Right lobe of liver (tissue), 6 donors: Measurements from ENCODE around the gene C10orf71. TPM values are rescaled to one million over a fixed set of nuclear protein-coding genes. Genes with fewer than 3 reads are reported as not detected.

Experiments used
- ATAC-seq, 4 donors: fragments of 200-7000 bp; cut with Tn5 transposase; one replicate each; pipeline ENCODE4 v1.9.1; 2020; ENCODE audit warnings: mild to moderate bottlenecking in 4 of 4, moderate library complexity in 4 of 4
- DNase-seq, 3 donors: peaks; one replicate each; pipeline ENCODE4 v3.0.0-alpha.2; 2020
- H3K27ac ChIP-seq, 3 donors: fragments of 200-600 bp; one replicate each; pipeline ENCODE4 v1.8.0; 2022
- H3K27me3 ChIP-seq, 2 donors: fragments of 200-600 bp; one replicate each; pipeline ENCODE4 v1.8.0; 2022
- H3K36me3 ChIP-seq, 4 donors: fragments of 200-600 bp; sonication (generic) in 1 of 4; one replicate each; pipeline versions ENCODE4 v1.5.1 to v1.8.0; 2017 to 2022; ENCODE audit warnings: control low read depth in 1 of 4
- H3K4me1 ChIP-seq, 4 donors: fragments of 200-600 bp; sonication (generic) in 1 of 4; one replicate each; pipeline versions ENCODE4 v1.5.1 to v1.8.0; 2017 to 2022; ENCODE audit warnings: control low read depth in 1 of 4
- H3K4me3 ChIP-seq, 3 donors: fragments of 200-600 bp; one replicate each; pipeline ENCODE4 v1.8.0; 2022
- H3K9me3 ChIP-seq, 4 donors: fragments of 200-600 bp; sonication (generic) in 1 of 4; one replicate each; pipeline versions ENCODE4 v1.5.1 to v1.8.0; 2017 to 2022; ENCODE audit warnings: control low read depth in 1 of 4
- POLR2A ChIP-seq: fragments of 450-650 bp; IDR thresholded peaks from one replicate; pipeline ENCODE4 v1.6.1; 2017; ENCODE audit warnings: antibody characterized with exemption, mild to moderate bottlenecking
- WGBS: methylation state at CpG from one replicate; pipeline ENCODE4 v1.1.6; 2018; ENCODE audit warnings: low coverage, low lambda C conversion rate; ENCODE audit not compliant: insufficient coverage; ENCODE audit errors: missing lambda C conversion rate; 5-methylcytosine and 5-hydroxymethylcytosine counted together
- intact Hi-C, 2 donors: fragments of 100-400 bp; cut with DNase I; formaldehyde crosslinking; loops; one replicate each; pipeline versions ENCODE4 v1.11.2 to v1.14.1; 2022
- total RNA-seq, 6 experiments: library from RNA; depleted of rRNA in 2 of 6; stranded (reverse); fragments of >200 nt in 2 of 6; fragmentation: NEBNext Ultra II Directional in 3 of 6; extraction: Animal tissue kit (Norgen Biotek cat#: 25700) in 3 of 6; gene quantifications; one replicate each; pipeline versions ENCODE4 v1.1.0 to v1.2.4, GENCODE V29; 2016 to 2023
- TF ChIP-seq, protein P1 (sequence below), 4 donors: fragments of 200-600 bp in 3 of 4; fragments of 450-650 bp in 1 of 4; IDR thresholded peaks; one replicate each; pipeline versions ENCODE4 v1.5.1 to v1.8.0; 2016 to 2022; ENCODE audit warnings: antibody characterized with exemption in 4 of 4, mild to moderate bottlenecking in 2 of 4
- donor health status: DM: no; HTN: yes; CAD: no.
- donor health status: DM: no; HTN: no; CAD: no.
- donor health status: DM: no; HTN: no; CAD: no.
- donor health status: DM: no; HTN: yes; CAD: no.
- donor health status: DM: no; HTN: yes; CAD: no.

C10orf71 gene
- total RNA-seq, 6 experiments from 2014 or later, result 0.04 to 0.12 TPM; not detected in 4

DNA sequence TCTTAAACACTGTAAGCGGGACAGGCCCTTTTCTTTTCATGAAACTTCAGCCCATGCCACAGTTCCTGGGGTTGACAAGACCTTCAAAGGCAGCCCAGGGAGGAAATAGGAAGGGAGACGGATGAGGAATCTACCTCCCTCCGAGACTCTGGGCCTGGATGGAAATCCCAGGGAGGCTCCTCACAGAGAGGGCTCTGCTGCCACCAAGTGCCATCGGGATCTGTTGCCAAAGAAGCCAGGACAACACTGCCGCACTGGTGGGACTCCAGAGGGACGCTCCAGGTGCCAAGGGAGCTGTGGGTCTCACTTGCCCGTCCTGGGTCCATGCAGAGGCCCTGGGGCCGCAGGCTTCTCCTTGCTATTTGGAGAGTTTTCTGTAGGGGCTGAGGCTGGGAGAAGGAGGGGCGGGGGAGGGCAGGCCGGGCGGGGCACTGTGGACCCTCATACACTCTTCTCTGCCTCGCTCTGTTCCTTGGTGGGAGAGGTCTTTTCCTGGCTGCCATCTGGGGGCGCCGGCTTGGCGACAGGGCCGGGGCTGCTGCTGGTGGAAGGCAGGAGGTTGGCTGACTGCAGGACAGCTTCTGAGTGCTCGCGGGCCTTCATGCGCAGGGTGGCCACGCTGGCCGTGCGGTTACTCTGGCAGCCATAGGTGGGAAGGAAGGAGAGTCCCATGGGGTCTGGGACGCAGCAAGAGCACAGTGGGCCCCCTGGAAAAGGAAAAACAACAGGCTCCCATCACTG, 66.9 kb downstream of the C10orf71 start:
- H3K9me3 ChIP-seq, result no peaks in the 10 kb centered on the region
- no peak overlapping the region for H3K27ac ChIP-seq
- 52% methylated on average over 7 of the region's 23 CpGs for WGBS
- no peaks in the 10 kb centered on the region for H3K4me1 ChIP-seq
- DNase-seq (no peak), ATAC-seq (no peak)
- TF ChIP-seq, protein P1, sequence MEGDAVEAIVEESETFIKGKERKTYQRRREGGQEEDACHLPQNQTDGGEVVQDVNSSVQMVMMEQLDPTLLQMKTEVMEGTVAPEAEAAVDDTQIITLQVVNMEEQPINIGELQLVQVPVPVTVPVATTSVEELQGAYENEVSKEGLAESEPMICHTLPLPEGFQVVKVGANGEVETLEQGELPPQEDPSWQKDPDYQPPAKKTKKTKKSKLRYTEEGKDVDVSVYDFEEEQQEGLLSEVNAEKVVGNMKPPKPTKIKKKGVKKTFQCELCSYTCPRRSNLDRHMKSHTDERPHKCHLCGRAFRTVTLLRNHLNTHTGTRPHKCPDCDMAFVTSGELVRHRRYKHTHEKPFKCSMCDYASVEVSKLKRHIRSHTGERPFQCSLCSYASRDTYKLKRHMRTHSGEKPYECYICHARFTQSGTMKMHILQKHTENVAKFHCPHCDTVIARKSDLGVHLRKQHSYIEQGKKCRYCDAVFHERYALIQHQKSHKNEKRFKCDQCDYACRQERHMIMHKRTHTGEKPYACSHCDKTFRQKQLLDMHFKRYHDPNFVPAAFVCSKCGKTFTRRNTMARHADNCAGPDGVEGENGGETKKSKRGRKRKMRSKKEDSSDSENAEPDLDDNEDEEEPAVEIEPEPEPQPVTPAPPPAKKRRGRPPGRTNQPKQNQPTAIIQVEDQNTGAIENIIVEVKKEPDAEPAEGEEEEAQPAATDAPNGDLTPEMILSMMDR (IDR thresholded peaks at IDR 0.05), result no peak
- no peak for TF ChIP-seq POLR2A
- intact Hi-C loops, result no loop called here
- no peak overlapping the region for H3K4me3 ChIP-seq
- no peaks in the 10 kb centered on the region for H3K27me3 ChIP-seq
- H3K36me3 ChIP-seq, result no peaks in the 10 kb centered on the region

DNA sequence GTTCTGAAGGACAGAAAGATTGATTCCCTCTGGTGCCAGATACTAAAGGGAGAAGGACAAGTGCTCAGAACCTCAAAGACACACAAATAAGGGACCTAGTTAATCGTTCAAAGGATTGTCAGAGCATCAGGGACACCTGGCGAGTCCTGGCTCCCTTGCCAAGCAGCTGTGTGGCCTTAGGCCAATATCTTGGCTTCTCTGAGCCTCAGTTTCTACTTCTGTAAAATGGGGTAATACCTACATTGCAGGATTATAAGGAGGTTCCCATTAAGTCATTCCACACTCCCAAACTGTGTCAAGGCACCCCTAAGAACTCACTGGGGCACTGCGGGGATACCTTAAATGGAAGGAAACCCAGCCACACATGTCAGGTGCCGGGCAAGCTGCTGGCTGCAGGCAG, 67.5 kb downstream of the C10orf71 start:
- Histone ChIP-seq H3K9me3 (no peaks in the 10 kb centered on the region), H3K36me3 (no peaks in the 10 kb centered on the region), H3K4me3 (no peak overlapping the region), H3K27ac (no peak overlapping the region), H3K27me3 (no peaks in the 10 kb centered on the region), H3K4me1 (no peaks in the 10 kb centered on the region)
- TF ChIP-seq, protein P1 (IDR thresholded peaks at IDR 0.05), result no peak
- no peak for TF ChIP-seq POLR2A
- WGBS, result 68% methylated on average over 4 of the region's 4 CpGs
- no peak for DNase-seq
- intact Hi-C loops, result no loop called here
- no peak for ATAC-seq

DNA sequence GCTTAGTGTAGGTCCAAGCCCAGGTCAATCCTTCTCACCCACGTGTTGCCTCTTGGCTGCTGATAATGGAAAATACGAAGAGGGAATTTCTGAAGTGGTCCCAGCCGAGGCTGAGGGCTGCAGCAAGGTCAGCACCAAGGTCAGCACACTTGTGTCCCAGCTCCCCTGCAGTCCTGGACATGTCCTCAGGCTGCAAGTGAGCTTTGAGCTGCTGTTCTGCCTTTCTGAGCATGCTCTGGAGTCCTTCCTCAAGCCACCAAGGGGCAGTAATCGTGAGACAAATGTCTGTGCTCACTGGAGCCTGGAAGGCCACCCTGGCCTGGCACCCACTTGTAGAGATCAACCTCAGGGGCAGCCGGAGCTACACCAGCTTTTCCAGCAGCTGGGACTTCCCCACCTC, 68.6 kb downstream of the C10orf71 start:
- Histone ChIP-seq H3K36me3 (no peaks in the 10 kb centered on the region), H3K27me3 (no peaks in the 10 kb centered on the region), H3K9me3 (no peaks in the 10 kb centered on the region), H3K4me1 (no peaks in the 10 kb centered on the region), H3K27ac (no peak overlapping the region), H3K4me3 (no peak overlapping the region)
- WGBS, result 46% methylated on average over 2 of the region's 5 CpGs
- TF ChIP-seq POLR2A, result no peak
- TF ChIP-seq, protein P1 (IDR thresholded peaks at IDR 0.05), result no peak
- intact Hi-C loops, result no loop called here
- no peak for ATAC-seq
- DNase-seq, result no peak

DNA sequence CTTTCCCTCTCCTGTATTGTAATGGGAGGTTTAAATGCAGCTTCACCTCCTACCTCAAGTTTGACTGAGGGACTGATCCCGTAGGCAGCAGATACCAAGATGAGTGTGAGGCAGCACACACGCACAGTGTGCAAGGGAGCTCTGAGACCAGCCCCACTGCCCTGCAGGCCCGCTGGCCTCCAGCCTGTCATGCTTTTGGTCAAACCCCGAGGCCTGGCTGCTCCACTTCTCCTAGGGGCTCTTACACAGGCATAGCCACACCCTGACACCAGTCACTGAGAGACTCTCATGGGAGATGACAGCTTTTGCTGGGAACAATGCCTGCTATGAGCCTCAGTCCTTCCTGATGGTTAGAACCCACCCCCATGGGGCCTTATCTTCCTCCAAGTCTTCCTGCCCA, 69.3 kb downstream of the C10orf71 start:
- no peaks in the 10 kb centered on the region for H3K4me1 ChIP-seq
- H3K4me3 ChIP-seq, result no peak overlapping the region
- no peaks in the 10 kb centered on the region for H3K9me3 ChIP-seq
- TF ChIP-seq, protein P1 (IDR thresholded peaks at IDR 0.05), result no peak
- no peak for TF ChIP-seq POLR2A
- H3K36me3 ChIP-seq, result no peaks in the 10 kb centered on the region
- 67% methylated on average over 1 of the region's 4 CpGs for WGBS
- no peaks in the 10 kb centered on the region for H3K27me3 ChIP-seq
- intact Hi-C loops, result no loop called here
- ATAC-seq, result no peak
- DNase-seq, result no peak
- no peak overlapping the region for H3K27ac ChIP-seq
